GM23248 (cell line): Measurements from ENCODE around the gene CUX1.

Experiments used
- EZH2 ChIP-seq: fragments of 200-600 bp; sonication (generic); IDR thresholded peaks from 2 replicates; pipeline ENCODE4 v1.6.1; 2018; ENCODE audit warnings: antibody characterized with exemption, mild to moderate bottlenecking; ENCODE audit not compliant: insufficient read depth, poor library complexity, severe bottlenecking
- EZH2phosphoT487 ChIP-seq: fragments of 200-600 bp; sonication (generic); IDR thresholded peaks from 2 replicates; pipeline ENCODE4 v1.6.1; 2018; ENCODE audit warnings: antibody characterized with exemption, moderate library complexity, mild to moderate bottlenecking, low read depth; ENCODE audit not compliant: insufficient read depth

DNA sequence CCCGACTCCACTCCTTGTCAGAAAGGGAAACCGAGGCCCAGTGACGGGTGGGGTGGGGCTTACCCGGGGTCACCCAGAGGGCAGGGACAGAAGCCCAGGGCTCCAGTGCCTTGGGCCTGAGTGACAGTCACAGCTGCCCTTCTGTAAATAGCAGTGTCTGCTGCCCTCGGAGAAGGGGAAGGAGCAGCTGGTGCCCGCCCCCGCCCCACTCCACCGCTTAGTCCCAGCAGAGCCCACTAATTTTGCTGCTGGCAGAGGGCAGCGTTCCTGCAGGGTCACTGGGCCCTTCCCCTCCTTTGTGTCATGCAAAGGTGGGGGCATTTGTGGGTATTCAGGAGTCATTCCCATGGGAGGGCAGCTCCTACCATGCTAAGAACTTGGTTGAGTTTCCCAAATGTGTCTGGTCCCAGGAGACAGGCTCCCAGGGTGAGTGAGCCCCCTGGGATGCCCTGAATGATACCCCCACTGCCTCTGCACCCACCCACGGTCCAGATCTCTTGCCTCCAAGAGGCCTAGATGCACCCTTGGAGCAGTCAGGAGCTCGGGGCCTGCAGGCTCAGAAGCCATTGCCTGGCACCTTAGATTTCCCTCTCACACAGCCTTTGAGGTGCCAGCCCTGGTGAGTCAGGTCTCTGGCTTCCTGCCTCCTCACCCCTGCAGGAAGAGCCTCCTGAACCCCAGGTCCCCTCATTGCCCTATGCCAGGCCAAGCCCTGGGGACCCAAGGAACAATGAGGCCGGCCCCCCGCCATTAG, 486.4 kb downstream of the CUX1 start:
- TF ChIP-seq EZH2phosphoT487 (no peak), EZH2 (no peak)
